Adipocyte (in vitro differentiated cells): ENCODE measurements around the gene EXD2.

ENCODE experiments used
- DNase-seq: peaks from one replicate; pipeline ENCODE4 v3.0.0-alpha.2; 2015; ENCODE audit warnings: low read depth
- H3K27me3 ChIP-seq: replicated peaks from 2 replicates; pipeline ENCODE4 v1.7.0; 2013; ENCODE audit warnings: mild to moderate bottlenecking, low read length, moderate library complexity; ENCODE audit not compliant: control insufficient read depth, insufficient read depth
- H3K36me3 ChIP-seq: 2 replicates; pipeline ENCODE4 v1.7.0; 2013; ENCODE audit warnings: low read length, mild to moderate bottlenecking, moderate library complexity; ENCODE audit not compliant: control insufficient read depth, insufficient read depth, severe bottlenecking
- H3K4me1 ChIP-seq: 2 replicates; pipeline ENCODE4 v1.7.0; 2013; ENCODE audit warnings: mild to moderate bottlenecking, low read length, moderate library complexity; ENCODE audit not compliant: control insufficient read depth, insufficient read depth
- H3K4me3 ChIP-seq: 2 replicates; pipeline ENCODE4 v1.7.0; 2013; ENCODE audit warnings: mild to moderate bottlenecking, low read length, moderate library complexity
- H3K9ac ChIP-seq: 2 replicates; pipeline ENCODE4 v1.7.0; 2013; ENCODE audit warnings: mild to moderate bottlenecking, low read length, moderate library complexity
- H3K9me3 ChIP-seq: 2 replicates; pipeline ENCODE4 v1.7.0; 2013; ENCODE audit warnings: mild to moderate bottlenecking, low read length, moderate library complexity; ENCODE audit not compliant: control insufficient read depth

Gene EXD2

GRCh38 chr14:69235708-69236107 lies 44.4 kb downstream of the EXD2 start:
- Histone ChIP-seq H3K9me3 (no peaks in the 10 kb centered on the region), H3K27me3 (no peaks in the 10 kb centered on the region), H3K4me1 (no peaks in the 10 kb centered on the region), H3K9ac (no peak overlapping the region), H3K36me3 (peaks cover 41% of the 10 kb centered on the region), H3K4me3 (no peak overlapping the region)
- no peak for DNase-seq

- Histone ChIP-seq H3K4me3 (no peak overlapping the region), H3K27me3 (no peaks in the 10 kb centered on the region), H3K4me1 (peaks cover 4% of the 10 kb centered on the region), H3K9ac (no peak overlapping the region), H3K9me3 (no peaks in the 10 kb centered on the region), H3K36me3 (peaks cover 39% of the 10 kb centered on the region)
- no peak for DNase-seq
These were observed 45.8 kb downstream of the EXD2 start for GRCh38 chr14:69237142-69237541.

GRCh38 chr14:69237584-69237983 lies 46.3 kb downstream of the EXD2 start:
- H3K36me3 ChIP-seq, result peaks cover 35% of the 10 kb centered on the region

GRCh38 chr14:69238883-69239282 lies 47.6 kb downstream of the EXD2 start:
- no peak overlapping the region for H3K9ac ChIP-seq
- no peak overlapping the region for H3K4me3 ChIP-seq
- H3K27me3 ChIP-seq, result no peaks in the 10 kb centered on the region
- H3K36me3 ChIP-seq, result peaks cover 30% of the 10 kb centered on the region
- H3K4me1 ChIP-seq, result peaks cover 6% of the 10 kb centered on the region
- no peaks in the 10 kb centered on the region for H3K9me3 ChIP-seq
- no peak for DNase-seq

More at GRCh38 chr14:69237584-69237983, 46.3 kb downstream of the EXD2 start:
- Histone ChIP-seq H3K4me3 (no peak overlapping the region), H3K27me3 (no peaks in the 10 kb centered on the region), H3K4me1 (peaks cover 4% of the 10 kb centered on the region), H3K9ac (no peak overlapping the region), H3K9me3 (no peaks in the 10 kb centered on the region)
- no peak for DNase-seq

- no peaks in the 10 kb centered on the region for H3K27me3 ChIP-seq
- H3K36me3 ChIP-seq, result peaks cover 27% of the 10 kb centered on the region
- no peaks in the 10 kb centered on the region for H3K9me3 ChIP-seq
- H3K4me1 ChIP-seq, result peaks cover 14% of the 10 kb centered on the region
- no peak for DNase-seq
- no peak overlapping the region for H3K9ac ChIP-seq
- no peak overlapping the region for H3K4me3 ChIP-seq
These were observed 49.4 kb downstream of the EXD2 start for GRCh38 chr14:69240527-69241173.

- no peak for DNase-seq
- H3K4me1 ChIP-seq, result peaks cover 14% of the 10 kb centered on the region
- no peak overlapping the region for H3K4me3 ChIP-seq
- no peaks in the 10 kb centered on the region for H3K9me3 ChIP-seq
- H3K9ac ChIP-seq, result no peak overlapping the region
- H3K27me3 ChIP-seq, result no peaks in the 10 kb centered on the region
- peaks cover 18% of the 10 kb centered on the region for H3K36me3 ChIP-seq
These were observed 50.3 kb downstream of the EXD2 start for GRCh38 chr14:69241577-69241976.

- Histone ChIP-seq H3K4me1 (peaks cover 21% of the 10 kb centered on the region), H3K9me3 (no peaks in the 10 kb centered on the region), H3K27me3 (no peaks in the 10 kb centered on the region), H3K4me3 (peak overlapping the region; percentile 7), H3K36me3 (peaks cover 8% of the 10 kb centered on the region), H3K9ac (peak overlapping the region; percentile 6)
- DNase-seq, result peak; percentile 90
These were observed 51.3 kb downstream of the EXD2 start for GRCh38 chr14:69242311-69243224.

- H3K36me3 ChIP-seq, result no peaks in the 10 kb centered on the region
- no peak for DNase-seq
- H3K9me3 ChIP-seq, result no peaks in the 10 kb centered on the region
- no peaks in the 10 kb centered on the region for H3K27me3 ChIP-seq
- H3K9ac ChIP-seq, result peak overlapping the region; percentile 6
- no peak overlapping the region for H3K4me3 ChIP-seq
- peaks cover 32% of the 10 kb centered on the region for H3K4me1 ChIP-seq
These were observed 53.6 kb downstream of the EXD2 start for GRCh38 chr14:69244946-69245345.

GRCh38 chr14:69246331-69246730 lies 55.0 kb downstream of the EXD2 start:
- no peak overlapping the region for H3K9ac ChIP-seq
- no peaks in the 10 kb centered on the region for H3K27me3 ChIP-seq
- peaks cover 32% of the 10 kb centered on the region for H3K4me1 ChIP-seq
- no peak overlapping the region for H3K4me3 ChIP-seq
- H3K36me3 ChIP-seq, result no peaks in the 10 kb centered on the region
- no peaks in the 10 kb centered on the region for H3K9me3 ChIP-seq
- DNase-seq, result no peak

GRCh38 chr14:69247676-69248440 lies 56.6 kb downstream of the EXD2 start:
- Histone ChIP-seq H3K36me3 (no peaks in the 10 kb centered on the region), H3K9ac (no peak overlapping the region), H3K4me3 (peak overlapping the region; percentile 7), H3K27me3 (no peaks in the 10 kb centered on the region), H3K4me1 (peaks cover 27% of the 10 kb centered on the region), H3K9me3 (no peaks in the 10 kb centered on the region)
- peak; percentile 97 for DNase-seq

GRCh38 chr14:69249603-69250002 lies 58.3 kb downstream of the EXD2 start:
- no peak for DNase-seq
- Histone ChIP-seq H3K9ac (no peak overlapping the region), H3K27me3 (peaks cover 3% of the 10 kb centered on the region), H3K9me3 (no peaks in the 10 kb centered on the region), H3K4me1 (peaks cover 26% of the 10 kb centered on the region), H3K4me3 (no peak overlapping the region), H3K36me3 (no peaks in the 10 kb centered on the region)
